Neuronal stem cell (in vitro differentiated cells): ENCODE measurements around the gene PODXL2.

Experiments
- DNase-seq: peaks from one replicate; pipeline ENCODE4 v3.0.0-alpha.2; 2013; ENCODE audit warnings: low spot score
- H2AFZ ChIP-seq: one replicate; pipeline ENCODE4 v1.6.1; 2013; ENCODE audit warnings: mild to moderate bottlenecking, low read length, inconsistent platforms
- H2AK5ac ChIP-seq: 2 replicates; pipeline ENCODE4 v1.6.1; 2013; ENCODE audit warnings: low read depth, mild to moderate bottlenecking, inconsistent platforms, low read length, moderate library complexity, mixed read lengths
- H2BK120ac ChIP-seq: 2 replicates; pipeline ENCODE4 v1.6.1; 2013; ENCODE audit warnings: low read depth, mild to moderate bottlenecking, inconsistent platforms, low read length, moderate library complexity, mixed read lengths
- H2BK12ac ChIP-seq: one replicate; pipeline ENCODE4 v1.6.1; 2013; ENCODE audit warnings: low read length, inconsistent platforms
- H2BK15ac ChIP-seq: 2 replicates; pipeline ENCODE4 v1.6.1; 2013; ENCODE audit warnings: mild to moderate bottlenecking, low read length, inconsistent platforms, mixed read lengths
- H2BK5ac ChIP-seq: one replicate; pipeline ENCODE4 v1.6.1; 2013; ENCODE audit warnings: inconsistent platforms, mild to moderate bottlenecking, low read length, moderate library complexity
- H3K14ac ChIP-seq: one replicate; pipeline ENCODE4 v1.6.1; 2013; ENCODE audit warnings: low read length, inconsistent platforms
- H3K18ac ChIP-seq: 2 replicates; pipeline ENCODE4 v1.6.1; 2013; ENCODE audit warnings: low read length, inconsistent platforms
- H3K23ac ChIP-seq: 2 replicates; pipeline ENCODE4 v1.6.1; 2013; ENCODE audit warnings: low read depth, mild to moderate bottlenecking, mixed read lengths, low read length, inconsistent platforms; ENCODE audit not compliant: poor library complexity
- H3K27ac ChIP-seq: replicated peaks from 3 replicates; pipeline ENCODE4 v1.5.1; 2013; ENCODE audit warnings: low read length, inconsistent platforms
- H3K27me3 ChIP-seq, 3 experiments: 2 replicates each; pipeline ENCODE4 v1.6.1; 2013; ENCODE audit warnings: low read length in 3 of 3, mild to moderate bottlenecking in 2 of 3, inconsistent platforms in 1 of 3, low read depth in 1 of 3, mixed read lengths in 1 of 3, moderate library complexity in 1 of 3; ENCODE audit not compliant: control insufficient read depth in 3 of 3, insufficient read depth in 3 of 3
- H3K36me3 ChIP-seq, 2 donors: replicated peaks in 1 of 2; 2 replicates each; pipeline ENCODE4 v1.6.1; 2013; ENCODE audit warnings: low read length in 2 of 2; ENCODE audit not compliant: control insufficient read depth in 2 of 2, insufficient read depth in 2 of 2
- H3K4ac ChIP-seq: 2 replicates; pipeline ENCODE4 v1.6.1; 2013; ENCODE audit warnings: inconsistent platforms, mild to moderate bottlenecking, low read length, moderate library complexity
- H3K4me1 ChIP-seq, 2 donors: 1 replicate in 1 of 2; 2 replicates in 1 of 2; pipeline ENCODE4 v1.6.1; 2013; ENCODE audit warnings: low read length in 2 of 2, low read depth in 1 of 2; ENCODE audit not compliant: control insufficient read depth in 2 of 2, insufficient read depth in 1 of 2
- H3K4me2 ChIP-seq: one replicate; pipeline ENCODE4 v1.6.1; 2013; ENCODE audit warnings: mild to moderate bottlenecking, low read length, inconsistent platforms; ENCODE audit not compliant: insufficient read depth, poor library complexity, severe bottlenecking
- H3K4me3 ChIP-seq, 2 donors: 2 replicates each; pipeline ENCODE4 v1.5.1; 2013; ENCODE audit warnings: low read length in 2 of 2, mild to moderate bottlenecking in 2 of 2, inconsistent platforms in 1 of 2, moderate library complexity in 1 of 2
- H3K79me1 ChIP-seq: one replicate; pipeline ENCODE4 v1.6.1; 2013; ENCODE audit warnings: low read depth, mild to moderate bottlenecking, inconsistent platforms, low read length, moderate library complexity
- H3K9ac ChIP-seq: one replicate; pipeline ENCODE4 v1.6.1; 2013; ENCODE audit warnings: mild to moderate bottlenecking, low read depth, low read length, inconsistent platforms; ENCODE audit not compliant: poor library complexity
- H3K9me3 ChIP-seq, 2 donors: replicated peaks in 1 of 2; 2 replicates each; pipeline versions ENCODE3 to v1.6.1; 2013; ENCODE audit warnings: low read length in 2 of 2, mild to moderate bottlenecking in 2 of 2, inconsistent platforms in 1 of 2, low read depth in 1 of 2, mixed read lengths in 1 of 2, moderate library complexity in 1 of 2; ENCODE audit not compliant: control insufficient read depth in 2 of 2, insufficient read depth in 1 of 2
- H4K8ac ChIP-seq: one replicate; pipeline ENCODE4 v1.6.1; 2013; ENCODE audit warnings: low read depth, mild to moderate bottlenecking, inconsistent platforms, low read length, moderate library complexity
- H4K91ac ChIP-seq: one replicate; pipeline ENCODE4 v1.6.1; 2013; ENCODE audit warnings: low read length, low read depth, mild to moderate bottlenecking, inconsistent platforms; ENCODE audit not compliant: poor library complexity
- WGBS, 2 donors: extraction: QIAGEN DNeasy Blood & Tissue Kit; methylation state at CpG; one replicate each; pipeline ENCODE4 v1.1.7; 2013; ENCODE audit warnings: missing lambda C conversion rate in 2 of 2, mixed read lengths in 1 of 2; ENCODE audit not compliant: insufficient read length in 2 of 2, insufficient replicate concordance in 1 of 2; ENCODE audit errors: extremely low coverage in 2 of 2; 5-methylcytosine and 5-hydroxymethylcytosine counted together

The PODXL2 gene

DNA sequence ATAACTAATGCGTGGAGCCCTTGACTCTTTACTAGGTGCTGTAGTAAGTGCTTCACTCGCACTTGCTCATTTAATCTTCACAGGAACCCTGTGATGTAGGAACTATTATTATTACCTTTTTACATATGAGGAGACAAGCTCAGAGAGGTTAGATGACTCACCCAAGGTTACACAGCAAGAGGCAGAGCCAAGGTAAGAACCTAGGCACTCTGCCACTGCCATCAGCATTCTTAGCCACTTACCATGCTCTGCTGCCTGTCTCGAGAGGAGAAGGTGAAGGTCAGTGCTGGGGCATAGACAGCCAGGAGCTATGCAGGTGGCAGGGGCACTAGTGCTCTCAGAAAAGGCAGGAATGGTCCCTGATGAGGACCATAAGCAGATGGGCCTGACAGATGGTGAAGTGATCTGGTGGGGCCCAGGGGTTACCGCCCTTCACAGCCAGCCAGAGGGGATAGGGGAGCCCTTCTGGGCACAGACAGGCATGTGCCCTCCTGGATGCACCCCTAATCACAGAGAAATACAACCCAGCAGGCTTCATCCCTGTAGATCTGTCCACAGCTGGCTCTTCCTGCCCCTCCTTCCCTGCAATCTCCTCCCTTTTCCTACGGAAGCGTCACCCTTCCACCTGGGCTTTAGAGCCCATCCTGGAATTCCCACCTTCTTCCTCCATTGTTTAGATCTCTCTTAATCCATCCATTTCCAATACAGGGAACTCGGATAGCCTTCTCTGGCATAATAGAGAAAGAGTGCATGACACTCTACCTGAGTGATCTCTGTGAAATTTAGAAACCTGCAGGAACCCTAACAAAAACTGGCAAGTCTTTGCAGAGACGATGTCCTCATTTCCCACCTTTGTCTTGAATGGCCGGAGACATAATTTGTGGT is 70.7 kb downstream of the PODXL2 start:
- H2AFZ ChIP-seq = no peak overlapping the region
- H2BK5ac ChIP-seq = no peak overlapping the region
- DNase-seq = no peak
- no peak overlapping the region for H3K4me2 ChIP-seq
- H3K4ac ChIP-seq = no peak overlapping the region
- H4K8ac ChIP-seq = no peak overlapping the region
- H3K36me3 ChIP-seq = no peaks in the 10 kb centered on the region
- peak overlapping the region; percentile 46 for H2BK15ac ChIP-seq
- no peak overlapping the region for H3K14ac ChIP-seq
- H2BK120ac ChIP-seq = peak overlapping the region; percentile 57
- H3K27ac ChIP-seq = no peak overlapping the region
- H3K4me1 ChIP-seq = peaks cover 3 to 11% of the 10 kb centered on the region in 2 donors
- H2AK5ac ChIP-seq = peak overlapping the region; percentile 91
- peak overlapping the region; percentile 86 for H2BK12ac ChIP-seq
- H3K27me3 ChIP-seq = no peaks in the 10 kb centered on the region
- H3K4me3 ChIP-seq = no peak overlapping the region
- no peaks in the 10 kb centered on the region for H3K9me3 ChIP-seq
- H3K9ac ChIP-seq = no peak overlapping the region
- WGBS, 2 donors = no CpG with 5 or more reads among the region's 9 CpGs
- peak overlapping the region; percentile 44 for H3K18ac ChIP-seq
- H3K79me1 ChIP-seq = no peaks in the 10 kb centered on the region
- H4K91ac ChIP-seq = no peak overlapping the region
- H3K23ac ChIP-seq = peak overlapping the region; percentile 49

DNA sequence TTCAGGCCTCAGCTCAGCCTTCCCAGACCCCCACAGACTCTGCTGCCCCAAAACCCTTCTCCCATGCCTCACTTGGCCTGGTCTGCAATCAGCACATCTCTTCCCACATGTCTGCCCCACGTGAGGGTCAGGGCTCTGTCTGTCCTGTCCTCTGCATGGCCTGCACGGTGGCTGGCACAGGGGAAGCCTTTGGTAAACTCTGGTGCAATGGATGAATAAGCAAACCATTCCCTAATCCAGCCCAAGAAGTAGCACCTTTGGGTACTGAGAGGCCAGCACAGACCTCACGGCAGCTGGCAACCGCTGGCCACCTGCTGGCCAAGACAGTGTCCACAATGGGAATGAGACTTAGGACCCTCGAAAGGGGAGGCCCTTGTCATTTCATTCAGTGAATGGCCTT is 71.4 kb downstream of the PODXL2 start:
- no peak overlapping the region for H2BK120ac ChIP-seq
- no peak for DNase-seq
- H3K4me2 ChIP-seq = no peak overlapping the region
- no peaks in the 10 kb centered on the region for H3K79me1 ChIP-seq
- peak overlapping the region; percentile 49 for H3K14ac ChIP-seq
- no peak overlapping the region for H4K8ac ChIP-seq
- H2BK5ac ChIP-seq = no peak overlapping the region
- peak overlapping the region; percentile 40 for H2BK15ac ChIP-seq
- H3K9ac ChIP-seq = no peak overlapping the region
- H3K23ac ChIP-seq = no peak overlapping the region
- peaks cover 3 to 11% of the 10 kb centered on the region in 2 donors for H3K4me1 ChIP-seq
- no peak overlapping the region for H4K91ac ChIP-seq
- H3K27me3 ChIP-seq = no peaks in the 10 kb centered on the region
- H3K36me3 ChIP-seq = no peaks in the 10 kb centered on the region
- WGBS, 2 donors = no CpG with 5 or more reads among the region's 5 CpGs
- H3K4me3 ChIP-seq = no peak overlapping the region
- H3K4ac ChIP-seq = no peak overlapping the region
- H3K27ac ChIP-seq = no peak overlapping the region
- H3K9me3 ChIP-seq = no peaks in the 10 kb centered on the region
- peak overlapping the region; percentile 36 for H2AK5ac ChIP-seq
- no peak overlapping the region for H2AFZ ChIP-seq
- no peak overlapping the region for H2BK12ac ChIP-seq
- peak overlapping the region; percentile 93 for H3K18ac ChIP-seq

DNA sequence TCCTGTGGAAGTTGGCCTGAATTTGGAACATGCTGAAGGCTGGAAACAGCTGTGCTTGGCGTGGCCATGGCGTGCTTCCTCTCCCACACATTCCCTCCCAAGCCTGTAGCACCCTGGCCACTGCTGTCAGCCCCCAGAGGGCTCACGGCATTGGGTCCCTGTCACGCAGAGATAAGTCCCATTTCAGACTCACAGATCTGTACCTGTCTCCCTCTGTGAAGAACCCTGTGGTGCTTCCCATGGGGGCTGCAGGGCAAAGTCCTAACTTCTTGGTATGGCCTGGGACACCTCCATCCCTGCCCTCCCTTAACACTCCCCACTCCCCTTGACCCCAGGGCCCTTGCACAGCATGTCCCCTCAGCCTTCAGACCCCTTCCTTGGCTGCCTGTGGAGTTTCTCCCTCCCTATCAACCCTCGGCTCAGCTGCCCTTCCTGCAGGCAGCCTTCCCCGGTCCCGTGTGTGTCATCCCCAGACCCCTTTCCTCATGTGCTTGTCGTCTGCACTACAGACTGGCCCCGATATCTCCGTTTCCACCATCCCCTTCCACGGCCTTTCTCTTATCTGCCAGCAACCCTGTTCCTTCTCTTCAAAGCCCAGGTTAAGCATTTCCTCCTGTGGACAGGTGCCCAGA is 72.4 kb downstream of the PODXL2 start:
- Histone ChIP-seq H3K4me1 (peaks cover 3 to 11% of the 10 kb centered on the region in 2 donors), H3K18ac (peak overlapping the region; percentile 92)
- DNase-seq = no peak

DNA sequence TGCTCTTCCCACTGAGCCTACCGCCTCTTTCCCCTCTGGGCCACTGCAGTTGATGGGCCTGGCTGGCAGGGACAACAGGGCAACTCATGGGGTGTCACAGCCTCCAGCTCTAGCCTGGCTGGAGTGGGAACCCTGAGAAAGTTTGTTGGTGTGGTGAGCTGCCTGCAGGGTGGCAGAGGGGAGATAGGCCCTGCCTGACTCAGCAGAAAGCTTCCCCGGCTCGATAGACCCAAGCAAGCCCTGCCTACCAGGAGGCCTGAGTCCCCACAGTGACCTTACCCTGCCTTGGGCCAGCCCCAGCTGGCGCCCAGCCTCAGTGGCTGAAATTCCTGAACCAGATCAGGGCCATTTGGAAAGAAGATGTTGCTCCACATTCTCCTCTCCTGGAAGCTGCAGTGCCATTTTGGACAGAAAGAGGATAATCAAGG is 73.2 kb downstream of the PODXL2 start:
- H3K4me1 ChIP-seq = peaks cover 3 to 11% of the 10 kb centered on the region in 2 donors
- no peak for DNase-seq

More for the DNA sequence above, 72.4 kb downstream of the PODXL2 start:
- Histone ChIP-seq H2BK120ac (peak overlapping the region; percentile 32), H2AFZ (no peak overlapping the region), H2BK15ac (peak overlapping the region; percentile 82), H3K4me3 (no peak overlapping the region), H3K27ac (no peak overlapping the region), H4K8ac (no peak overlapping the region), H2AK5ac (peak overlapping the region; percentile 44), H3K36me3 (no peaks in the 10 kb centered on the region), H3K9me3 (no peaks in the 10 kb centered on the region), H3K4ac (no peak overlapping the region), H2BK12ac (peak overlapping the region; percentile 86), H3K27me3 (no peaks in the 10 kb centered on the region), H3K4me2 (no peak overlapping the region), H3K9ac (no peak overlapping the region), H3K14ac (peak overlapping the region; percentile 92), H3K23ac (peak overlapping the region; percentile 70), H2BK5ac (peak overlapping the region; percentile 27), H4K91ac (no peak overlapping the region), H3K79me1 (peaks cover 2% of the 10 kb centered on the region)
- no CpG with 5 or more reads among the region's 11 CpGs for WGBS, 2 donors

More for the DNA sequence above, 73.2 kb downstream of the PODXL2 start:
- no peak overlapping the region for H4K8ac ChIP-seq
- peaks cover 2% of the 10 kb centered on the region for H3K79me1 ChIP-seq
- no peak overlapping the region for H3K4me2 ChIP-seq
- no CpG with 5 or more reads among the region's 4 CpGs for WGBS, 2 donors
- H4K91ac ChIP-seq = no peak overlapping the region
- H3K4me3 ChIP-seq = no peak overlapping the region
- H3K9me3 ChIP-seq = no peaks in the 10 kb centered on the region
- H3K27ac ChIP-seq = no peak overlapping the region
- H3K4ac ChIP-seq = no peak overlapping the region
- no peak overlapping the region for H3K14ac ChIP-seq
- peaks cover 0 to 2% (median 0%) of the 10 kb centered on the region in 3 experiments for H3K27me3 ChIP-seq
- peak overlapping the region; percentile 83 for H2AK5ac ChIP-seq
- peak overlapping the region; percentile 82 for H2BK15ac ChIP-seq
- H3K23ac ChIP-seq = no peak overlapping the region
- H2AFZ ChIP-seq = no peak overlapping the region
- H3K9ac ChIP-seq = no peak overlapping the region
- H2BK5ac ChIP-seq = peak overlapping the region; percentile 27
- peak overlapping the region; percentile 63 for H2BK12ac ChIP-seq
- no peaks in the 10 kb centered on the region for H3K36me3 ChIP-seq
- no peak overlapping the region for H2BK120ac ChIP-seq
- H3K18ac ChIP-seq = peak overlapping the region; percentile 73
